ENCODE results near the gene ACSF2. TPM values are rescaled to one million over a fixed set of nuclear protein-coding genes. Genes with fewer than 3 reads are reported as not detected.

Gene ACSF2
- total and polyA plus RNA-seq, 2 donors (not counting 3 experiments of a cell fraction or from before 2014, with no cell fraction given), result 33.2 to 37.2 TPM

DNA sequence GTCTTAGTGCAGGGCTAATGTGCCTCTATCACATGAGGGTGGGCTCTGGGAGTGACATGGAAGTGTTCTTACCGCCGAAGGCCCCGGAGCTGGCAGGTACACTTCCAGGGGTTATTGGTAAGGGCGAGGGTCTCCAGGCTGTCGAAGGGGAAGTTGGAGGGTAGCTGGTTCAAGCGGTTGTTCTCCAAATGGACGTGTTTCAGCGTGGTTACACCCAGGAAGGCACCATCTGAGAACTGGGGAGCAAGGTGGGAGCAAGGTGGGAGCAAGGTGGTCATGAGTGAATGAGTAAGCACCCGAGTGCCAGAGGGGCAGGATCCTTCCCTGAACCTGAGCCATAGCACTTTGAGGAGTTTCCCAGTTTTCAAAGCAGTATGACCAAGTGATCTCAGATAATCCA lies 39.6 kb downstream of the ACSF2 start:
- H3K27me3 ChIP-seq (ENCODE audit: control insufficient read depth in 2 of 2, insufficient read depth in 2 of 2, low read length in 2 of 2), result peaks cover 18 to 26% of the 10 kb centered on the region in 2 experiments
- no peak overlapping the region for H3K4me3 ChIP-seq (replicated peaks in 1 of 3; ENCODE audit: insufficient read depth in 1 of 3, low read depth in 1 of 3, low read length in 3 of 3)
- no peaks in the 10 kb centered on the region for H3K9me1 ChIP-seq (replicated peaks; ENCODE audit: control insufficient read depth, extremely low read depth, insufficient read depth, low read length)
- H3K79me2 ChIP-seq (ENCODE audit: control insufficient read depth, insufficient read depth, low read length), result no peaks in the 10 kb centered on the region
- no peak overlapping the region for H3K9ac ChIP-seq (replicated peaks; ENCODE audit: extremely low read depth, insufficient read depth, low read length)
- no peaks in the 10 kb centered on the region for H3K4me1 ChIP-seq (ENCODE audit: control insufficient read depth, extremely low read depth, insufficient read depth, low read length)
- H3K4me2 ChIP-seq (ENCODE audit: insufficient read depth, low read length), result no peak overlapping the region
- POLR2A ChIA-PET, result no interaction called here
- DNase-seq (ENCODE audit: low read depth, low spot score) (no peak), FAIRE-seq (no peak)
- intact Hi-C loops (cut with micrococcal nuclease), result no loop called here
- H2AFZ ChIP-seq (ENCODE audit: low read depth, low read length), result no peak overlapping the region
- no peak for TF ChIP-seq MYC (IDR thresholded peaks at IDR 0.05; ENCODE audit: low read depth, low read length)
- TF ChIP-seq, protein P1, sequence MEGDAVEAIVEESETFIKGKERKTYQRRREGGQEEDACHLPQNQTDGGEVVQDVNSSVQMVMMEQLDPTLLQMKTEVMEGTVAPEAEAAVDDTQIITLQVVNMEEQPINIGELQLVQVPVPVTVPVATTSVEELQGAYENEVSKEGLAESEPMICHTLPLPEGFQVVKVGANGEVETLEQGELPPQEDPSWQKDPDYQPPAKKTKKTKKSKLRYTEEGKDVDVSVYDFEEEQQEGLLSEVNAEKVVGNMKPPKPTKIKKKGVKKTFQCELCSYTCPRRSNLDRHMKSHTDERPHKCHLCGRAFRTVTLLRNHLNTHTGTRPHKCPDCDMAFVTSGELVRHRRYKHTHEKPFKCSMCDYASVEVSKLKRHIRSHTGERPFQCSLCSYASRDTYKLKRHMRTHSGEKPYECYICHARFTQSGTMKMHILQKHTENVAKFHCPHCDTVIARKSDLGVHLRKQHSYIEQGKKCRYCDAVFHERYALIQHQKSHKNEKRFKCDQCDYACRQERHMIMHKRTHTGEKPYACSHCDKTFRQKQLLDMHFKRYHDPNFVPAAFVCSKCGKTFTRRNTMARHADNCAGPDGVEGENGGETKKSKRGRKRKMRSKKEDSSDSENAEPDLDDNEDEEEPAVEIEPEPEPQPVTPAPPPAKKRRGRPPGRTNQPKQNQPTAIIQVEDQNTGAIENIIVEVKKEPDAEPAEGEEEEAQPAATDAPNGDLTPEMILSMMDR (IDR thresholded peaks at IDR 0.05; ENCODE audit: extremely low read depth in 1 of 2, insufficient read depth in 1 of 2, low read depth in 1 of 2, low read length in 2 of 2), result no peak
- no peak for TF ChIP-seq POLR2A (IDR thresholded peaks at IDR 0.05; ENCODE audit: low read depth, low read length)
- TF ChIP-seq GATA2 (IDR thresholded peaks at IDR 0.05; ENCODE audit: insufficient read depth, insufficient read length, low read depth, low read length), result no peak
- TF ChIP-seq EZH2 (IDR thresholded peaks at IDR 0.05; ENCODE audit: borderline replicate concordance, low read depth, low read length, severe bottlenecking), result no peak
- TF ChIP-seq JUN (IDR thresholded peaks at IDR 0.05; ENCODE audit: borderline replicate concordance, insufficient read depth, insufficient read length, low read depth), result no peak
- TF ChIP-seq, protein P2, sequence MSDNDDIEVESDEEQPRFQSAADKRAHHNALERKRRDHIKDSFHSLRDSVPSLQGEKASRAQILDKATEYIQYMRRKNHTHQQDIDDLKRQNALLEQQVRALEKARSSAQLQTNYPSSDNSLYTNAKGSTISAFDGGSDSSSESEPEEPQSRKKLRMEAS (IDR thresholded peaks at IDR 0.05; ENCODE audit: insufficient read depth, insufficient read length), result no peak
- TF ChIP-seq POLR2AphosphoS5 (IDR thresholded peaks at IDR 0.05; ENCODE audit: insufficient read depth, low read depth, low read length), result no peak
- TF ChIP-seq FOS (IDR thresholded peaks at IDR 0.05; ENCODE audit: borderline replicate concordance, insufficient read depth, low read length), result no peak
- no peak overlapping the region for H3K27ac ChIP-seq (ENCODE audit: insufficient read depth, low read depth, low read length)
- no TSS peak for BruUV-seq (replicated peaks)
- no peaks in the 10 kb centered on the region for H4K20me1 ChIP-seq (replicated peaks; ENCODE audit: control insufficient read depth, extremely low read depth, insufficient read depth, low read length)
- dilution Hi-C loops (cut with MboI; ENCODE audit: extremely low pct_ligation_motif_present, low sequenced_read_pairs), result no loop called here
- H3K9me3 ChIP-seq (replicated peaks; ENCODE audit: control insufficient read depth, insufficient read depth, low read length), result no peaks in the 10 kb centered on the region
- CTCF ChIA-PET, result interaction anchor here (1.3 kb wide), 1 partner anchor 14 kb away, joined by 4 read pairs; no protein-coding TSS in a partner anchor
- no peaks in the 10 kb centered on the region for H3K36me3 ChIP-seq (ENCODE audit: control insufficient read depth in 2 of 2, extremely low read depth in 1 of 2, insufficient read depth in 2 of 2, low read length in 2 of 2)

Measured in endothelial cell of umbilical vein (primary cell).